Measurements from ENCODE around the gene IFNA17. TPM values are rescaled to one million over a fixed set of nuclear protein-coding genes. Genes with fewer than 3 reads are reported as not detected.

The IFNA17 gene
- total RNA-seq (2014; rRNA removed; shearing (Covaris generic)) (not detected in 2 replicates), total RNA-seq (2022) (not detected in 2 replicates), Bru-seq, nascent RNA (not detected), BruChase-seq, experiment 1, labeled RNA remaining after a 6-hour chase (not detected), BruChase-seq, experiment 2, labeled RNA remaining after a 2-hour chase (not detected)
- long read RNA-seq = 0 reads

DNA sequence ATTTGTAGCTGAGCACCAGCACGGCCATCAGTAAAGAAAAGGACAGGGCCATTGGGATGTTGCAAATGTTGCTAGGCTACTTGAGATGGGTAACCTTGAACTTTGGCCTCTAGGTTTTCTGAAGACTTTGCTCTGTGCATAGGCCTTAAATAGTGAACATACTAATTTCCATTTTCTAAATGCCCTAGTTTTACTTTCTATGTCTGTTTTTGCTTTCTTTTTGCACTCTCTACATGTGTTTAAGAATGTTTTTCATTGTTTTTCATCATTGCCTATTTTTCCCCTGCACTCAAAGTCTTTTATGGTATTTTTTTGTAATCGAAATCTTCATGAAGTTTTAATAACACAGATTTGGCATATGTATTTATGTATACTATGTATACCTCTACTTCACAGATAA lies at the start of gene IFNA17:
Gene IFNA17 (minus strand): TSS at position 101 of the 400 bp plus-strand sequence. CDS start 49 bp downstream, at position 52.
- ChIA-PET POLR2A (interaction anchor here (0.6 kb wide), 1 partner anchor 979 kb away, joined by 7 read pairs; no protein-coding TSS in a partner anchor), CTCF (ENCODE audit: unreplicated experiment) (no interaction called here)
- Histone ChIP-seq H3K4me1 (ENCODE audit: insufficient read depth, low read length, poor library complexity, severe bottlenecking) (no peaks in the 10 kb centered on the region), H2AFZ (ENCODE audit: low read length) (no peak within 1 kb of the TSS), H3K4me2 (ENCODE audit: low read length) (no peak within 1 kb of the TSS), H3K9me3 (ENCODE audit: low read length) (no peaks in the 10 kb centered on the region), H3K4me3 (ENCODE audit: low read depth, low read length, poor library complexity, severe bottlenecking) (no peak within 1 kb of the TSS), H3K79me2 (ENCODE audit: insufficient read depth, low read depth, low read length) (no peaks in the 10 kb centered on the region), H3K36me3 (ENCODE audit: insufficient read depth, low read length) (no peaks in the 10 kb centered on the region), H3K9me2 (ENCODE audit: insufficient read depth, low read length) (no peaks in the 10 kb centered on the region), H4K20me1 (ENCODE audit: insufficient read depth, low read length) (no peaks in the 10 kb centered on the region), H3K27ac (ENCODE audit: low read depth, low read length, poor library complexity, severe bottlenecking) (no peak within 1 kb of the TSS)
- DNase-seq (ENCODE audit: low spot score) = no peak
- TF ChIP-seq EZH2phosphoT487 (IDR thresholded peaks at IDR 0.05; ENCODE audit: borderline replicate concordance, low read depth, low read length) = no peak
- TF ChIP-seq, protein P1, sequence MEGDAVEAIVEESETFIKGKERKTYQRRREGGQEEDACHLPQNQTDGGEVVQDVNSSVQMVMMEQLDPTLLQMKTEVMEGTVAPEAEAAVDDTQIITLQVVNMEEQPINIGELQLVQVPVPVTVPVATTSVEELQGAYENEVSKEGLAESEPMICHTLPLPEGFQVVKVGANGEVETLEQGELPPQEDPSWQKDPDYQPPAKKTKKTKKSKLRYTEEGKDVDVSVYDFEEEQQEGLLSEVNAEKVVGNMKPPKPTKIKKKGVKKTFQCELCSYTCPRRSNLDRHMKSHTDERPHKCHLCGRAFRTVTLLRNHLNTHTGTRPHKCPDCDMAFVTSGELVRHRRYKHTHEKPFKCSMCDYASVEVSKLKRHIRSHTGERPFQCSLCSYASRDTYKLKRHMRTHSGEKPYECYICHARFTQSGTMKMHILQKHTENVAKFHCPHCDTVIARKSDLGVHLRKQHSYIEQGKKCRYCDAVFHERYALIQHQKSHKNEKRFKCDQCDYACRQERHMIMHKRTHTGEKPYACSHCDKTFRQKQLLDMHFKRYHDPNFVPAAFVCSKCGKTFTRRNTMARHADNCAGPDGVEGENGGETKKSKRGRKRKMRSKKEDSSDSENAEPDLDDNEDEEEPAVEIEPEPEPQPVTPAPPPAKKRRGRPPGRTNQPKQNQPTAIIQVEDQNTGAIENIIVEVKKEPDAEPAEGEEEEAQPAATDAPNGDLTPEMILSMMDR (conservative IDR thresholded peaks at IDR 0.05; ENCODE audit: low read length) = no peak
- BruUV-seq (replicated peaks) = no TSS peak
- intact Hi-C loops (cut with micrococcal nuclease; ENCODE audit: unreplicated experiment) = no loop called here

GRCh38 chr9:21268347-21268657 lies 40.3 kb upstream of the IFNA17 start:
- POLR2A ChIA-PET = interaction anchor here (0.6 kb wide), 2 partner anchors 71 to 286 kb away, joined by 3 to 4 read pairs; no protein-coding TSS in a partner anchor
- Histone ChIP-seq H3K9me3 (ENCODE audit: low read length) (no peaks in the 10 kb centered on the region), H3K4me2 (ENCODE audit: low read length) (no peak overlapping the region), H3K79me2 (ENCODE audit: insufficient read depth, low read depth, low read length) (no peaks in the 10 kb centered on the region), H3K9me2 (ENCODE audit: insufficient read depth, low read length) (no peaks in the 10 kb centered on the region), H4K20me1 (ENCODE audit: insufficient read depth, low read length) (no peaks in the 10 kb centered on the region), H3K27ac (ENCODE audit: low read depth, low read length, poor library complexity, severe bottlenecking) (no peak overlapping the region), H3K4me3 (ENCODE audit: low read depth, low read length, poor library complexity, severe bottlenecking) (no peak overlapping the region), H2AFZ (ENCODE audit: low read length) (no peak overlapping the region), H3K36me3 (ENCODE audit: insufficient read depth, low read length) (no peaks in the 10 kb centered on the region), H3K4me1 (ENCODE audit: insufficient read depth, low read length, poor library complexity, severe bottlenecking) (no peaks in the 10 kb centered on the region)
- no TSS peak for BruUV-seq (replicated peaks)
- CTCF ChIA-PET (ENCODE audit: unreplicated experiment) = no interaction called here
- intact Hi-C loops (cut with micrococcal nuclease; ENCODE audit: unreplicated experiment) = no loop called here
- no peak for DNase-seq (ENCODE audit: low spot score)
- no peak for TF ChIP-seq EZH2phosphoT487 (IDR thresholded peaks at IDR 0.05; ENCODE audit: borderline replicate concordance, low read depth, low read length)
- TF ChIP-seq, protein P1 (conservative IDR thresholded peaks at IDR 0.05; ENCODE audit: low read length) = no peak

- DNase-seq (ENCODE audit: low spot score) = no peak
- Histone ChIP-seq H3K79me2 (ENCODE audit: insufficient read depth, low read depth, low read length) (no peaks in the 10 kb centered on the region), H3K4me2 (ENCODE audit: low read length) (no peak overlapping the region), H3K4me1 (ENCODE audit: insufficient read depth, low read length, poor library complexity, severe bottlenecking) (no peaks in the 10 kb centered on the region), H3K27ac (ENCODE audit: low read depth, low read length, poor library complexity, severe bottlenecking) (no peak overlapping the region), H3K4me3 (ENCODE audit: low read depth, low read length, poor library complexity, severe bottlenecking) (no peak overlapping the region), H3K36me3 (ENCODE audit: insufficient read depth, low read length) (no peaks in the 10 kb centered on the region), H3K9me3 (ENCODE audit: low read length) (no peaks in the 10 kb centered on the region), H2AFZ (ENCODE audit: low read length) (no peak overlapping the region), H4K20me1 (ENCODE audit: insufficient read depth, low read length) (no peaks in the 10 kb centered on the region), H3K9me2 (ENCODE audit: insufficient read depth, low read length) (no peaks in the 10 kb centered on the region)
- TF ChIP-seq EZH2phosphoT487 (IDR thresholded peaks at IDR 0.05; ENCODE audit: borderline replicate concordance, low read depth, low read length) = no peak
- TF ChIP-seq, protein P1 (conservative IDR thresholded peaks at IDR 0.05; ENCODE audit: low read length) = no peak
- ChIA-PET POLR2A (interaction anchor here (0.6 kb wide), 3 partner anchors 70 to 287 kb away, joined by 3 to 4 read pairs (median 4); no protein-coding TSS in a partner anchor), CTCF (ENCODE audit: unreplicated experiment) (no interaction called here)
- intact Hi-C loops (cut with micrococcal nuclease; ENCODE audit: unreplicated experiment) = no loop called here
- no TSS peak for BruUV-seq (replicated peaks)
Observed at GRCh38 chr9:21267485-21268346, 39.7 kb upstream of the IFNA17 start.
